NCI-H69 (cell line): ENCODE data around the gene PEX14.
"Not testable (repeated sequence)": the region's sequence is repeated elsewhere in the genome, so short reads cannot be mapped to it uniquely, and the experiment has no call there.

Experiments
- DNase-seq: peaks from one replicate; lab custom pipeline; 2025; lab: John Stamatoyannopoulos, UW

PEX14 gene

DNA sequence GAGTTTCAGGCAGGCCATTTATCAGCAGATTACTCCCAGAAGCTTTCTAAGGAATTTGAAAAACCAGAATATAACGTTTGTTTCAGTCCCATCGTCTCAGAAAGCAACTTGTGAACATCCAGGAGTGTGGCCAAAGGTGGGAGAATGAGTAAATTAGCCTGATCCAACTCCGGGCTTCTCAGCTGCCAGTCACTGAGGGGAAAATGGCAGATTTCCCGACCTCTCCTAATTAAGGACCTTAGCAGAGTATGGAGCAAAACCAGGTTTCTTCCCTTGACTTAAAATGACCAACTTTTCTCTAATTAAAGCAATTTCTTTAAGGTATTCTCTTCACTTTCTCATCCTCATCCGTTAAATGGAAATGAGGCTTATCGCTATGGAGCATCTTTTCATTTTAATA lies 23.9 kb upstream of the PEX14 start:
- no peak for DNase-seq

DNA sequence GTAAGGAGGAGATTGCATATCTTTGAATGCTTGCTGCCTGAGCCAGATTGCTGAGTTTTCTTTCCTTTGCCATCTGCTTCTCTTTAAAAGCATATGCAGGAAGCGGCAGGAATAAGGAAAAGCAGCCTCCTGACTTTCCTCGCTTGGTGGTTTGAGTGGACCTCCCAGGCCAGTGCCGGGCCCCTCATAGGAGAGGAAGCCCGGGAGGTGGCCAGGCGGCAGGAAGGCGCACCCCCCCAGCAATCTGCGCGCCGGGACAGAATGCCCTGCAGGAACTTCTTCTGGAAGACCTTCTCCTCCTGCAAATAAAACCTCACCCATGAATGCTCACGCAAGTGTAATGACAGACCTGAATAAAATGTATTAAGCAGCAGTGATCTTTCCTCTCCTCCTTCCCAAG lies 23.5 kb upstream of the PEX14 start:
- DNase-seq, result no peak

DNA sequence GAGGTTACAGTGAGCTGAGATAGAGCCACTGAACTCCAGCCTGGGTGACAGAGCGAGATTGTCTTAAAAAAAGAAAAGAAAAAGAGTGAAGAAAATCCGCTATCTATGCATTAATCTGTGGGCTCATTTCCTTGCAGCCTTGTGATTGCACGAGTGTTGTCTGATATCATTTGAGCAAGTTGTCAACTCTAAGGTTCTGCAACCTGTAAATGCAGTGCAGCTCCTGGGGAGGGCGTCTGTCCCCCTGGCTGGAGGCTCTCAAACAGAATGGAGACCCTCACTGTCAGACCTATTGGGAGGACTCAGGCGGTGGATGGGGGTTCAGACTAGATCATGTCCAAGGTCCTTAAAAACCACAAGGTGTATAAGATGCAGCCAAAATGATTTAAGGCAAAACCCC lies 18.7 kb upstream of the PEX14 start:
- peak; percentile 18 for DNase-seq

DNA sequence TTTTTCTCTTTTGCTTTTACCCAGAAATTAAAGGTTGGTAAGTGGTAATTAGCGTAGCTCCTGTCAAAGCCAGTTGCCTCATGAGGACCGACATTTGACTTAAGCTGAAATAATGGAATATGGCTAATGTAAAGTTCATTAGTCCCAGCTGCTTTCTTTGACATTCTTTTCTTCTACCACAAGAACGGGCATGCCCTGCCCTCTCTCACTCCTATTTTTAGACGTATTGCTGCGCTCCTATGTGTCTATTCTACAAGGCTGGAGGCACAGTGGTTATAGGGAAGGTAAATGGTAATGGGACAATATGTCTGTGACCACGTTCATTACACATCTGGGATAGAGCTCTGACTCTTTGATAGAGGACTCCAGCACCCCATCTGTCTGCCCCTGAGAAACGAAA lies 18.1 kb upstream of the PEX14 start:
- peak; percentile 78 for DNase-seq

DNA sequence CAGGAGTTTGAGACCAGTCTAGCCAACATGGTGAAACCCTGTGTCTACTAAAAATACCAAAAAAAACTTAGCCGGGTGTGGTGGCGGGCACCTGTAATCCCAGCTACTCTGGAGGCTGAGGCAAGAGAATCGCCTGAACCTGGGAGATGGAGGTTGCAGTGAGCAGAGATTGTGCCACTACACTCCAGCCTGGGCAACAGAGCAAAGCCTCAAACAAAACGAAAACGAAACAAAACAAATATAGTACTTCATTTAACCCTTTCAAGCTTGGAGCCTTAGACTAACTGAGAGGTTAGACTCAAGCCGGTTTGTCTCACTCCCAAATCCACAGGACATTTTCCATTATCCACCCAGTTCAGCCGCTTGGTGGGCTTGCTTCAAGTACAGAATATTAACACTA lies 17.3 kb upstream of the PEX14 start:
- not testable (repeated sequence) for DNase-seq

GRCh38 chr1:10457875-10458274 lies 16.9 kb upstream of the PEX14 start:
- peak; percentile 10 for DNase-seq

GRCh38 chr1:10459184-10459583 lies 15.6 kb upstream of the PEX14 start:
- DNase-seq, result peak; percentile 71

GRCh38 chr1:10467078-10467477 lies 7.7 kb upstream of the PEX14 start:
- no peak for DNase-seq

DNA sequence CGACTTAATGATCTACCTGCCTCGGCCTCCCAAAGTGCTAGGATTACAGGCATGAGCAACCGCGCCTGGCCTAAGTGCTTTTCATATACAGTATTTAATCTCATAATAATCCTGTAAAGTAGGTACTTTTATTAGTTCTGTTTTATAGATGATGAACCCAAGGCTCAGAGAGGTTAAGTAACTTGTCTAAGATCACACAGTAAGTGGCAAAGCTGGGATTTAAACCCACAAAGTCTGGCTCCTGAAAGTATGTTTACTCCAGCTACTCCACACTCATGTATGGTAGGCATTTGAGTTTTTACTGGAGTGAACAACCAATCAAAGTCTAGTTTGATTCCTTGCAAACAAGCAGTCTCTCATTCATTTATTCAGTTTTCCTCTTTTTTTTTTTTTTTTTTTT lies 4.7 kb upstream of the PEX14 start:
- no peak for DNase-seq

DNA sequence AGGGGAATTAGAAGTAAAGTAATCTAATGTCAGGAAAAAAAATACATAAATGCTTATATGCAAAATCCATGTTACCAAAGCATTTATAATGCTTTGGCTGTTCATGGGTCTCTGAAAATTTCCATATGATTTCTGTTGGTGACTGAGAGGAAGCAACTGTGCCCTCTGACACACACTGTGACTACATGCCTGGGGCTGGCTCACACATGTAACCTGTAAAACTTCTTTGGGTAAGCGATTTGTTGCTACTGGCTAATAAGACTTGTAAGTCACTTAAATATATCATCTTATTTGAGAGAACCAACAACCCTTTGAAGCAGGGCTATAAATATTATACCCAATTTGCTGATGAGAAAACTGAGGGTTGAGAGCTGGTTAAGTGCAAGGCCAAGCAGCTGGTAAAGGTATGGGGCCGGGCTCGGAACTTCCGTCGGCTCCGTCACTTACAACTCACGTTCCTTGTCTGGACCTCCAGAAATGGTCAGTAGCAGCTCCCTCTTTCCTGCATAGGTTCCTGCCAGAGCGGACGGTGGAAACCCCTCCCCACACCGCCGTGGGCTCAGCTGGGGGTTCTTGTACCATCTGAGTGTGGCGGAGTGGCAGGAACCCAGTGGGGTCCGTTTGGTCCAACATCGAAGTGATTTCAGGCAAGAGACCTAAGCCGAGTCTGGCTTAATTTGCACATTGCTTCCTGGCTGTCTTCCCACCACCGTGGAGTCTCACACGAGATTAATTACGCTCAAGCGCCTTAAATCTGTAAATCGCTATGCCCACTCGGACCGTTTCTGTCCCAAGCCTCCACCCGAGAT lies 3.1 kb upstream of the PEX14 start:
- peak; percentile 42 for DNase-seq

GRCh38 chr1:10472220-10473144 lies 2.3 kb upstream of the PEX14 start, which contains the start of gene DFFA:
Gene DFFA, minus strand, starts transcription at chr1:10472529. Its CDS starts 71 bp downstream, at chr1:10472458.
- peak; percentile 93 for DNase-seq

DNA sequence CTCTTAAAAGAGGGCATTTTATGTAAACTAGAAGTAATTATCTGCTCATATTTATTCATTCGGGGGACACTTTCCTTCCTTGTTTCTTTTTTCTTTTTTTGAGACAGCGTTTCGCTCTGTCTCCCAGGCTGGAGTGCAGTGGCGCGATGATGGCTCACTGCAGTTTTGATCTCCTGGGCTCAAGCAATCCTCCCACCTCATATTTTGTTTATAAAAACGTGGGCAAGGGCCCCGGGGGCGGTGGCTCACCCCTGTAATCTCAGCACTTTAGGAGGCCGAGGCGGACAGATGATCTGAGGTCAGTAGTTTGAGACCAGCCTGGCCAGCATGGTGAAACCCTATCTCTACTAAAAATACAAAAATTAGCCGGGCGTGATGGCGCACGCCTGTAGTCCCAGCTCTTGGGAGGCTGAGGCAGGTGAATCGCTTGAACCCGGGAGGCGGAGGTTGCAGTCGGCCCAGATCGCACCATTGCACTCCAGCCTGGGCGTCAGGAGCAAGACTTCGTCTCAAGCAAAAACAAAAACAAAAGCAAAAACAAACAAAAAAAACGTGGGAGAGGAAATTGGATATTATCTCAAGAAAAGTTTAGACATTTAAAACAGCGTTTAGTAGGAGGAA lies 1.5 kb upstream of the PEX14 start:
- DNase-seq, result no peak

DNA sequence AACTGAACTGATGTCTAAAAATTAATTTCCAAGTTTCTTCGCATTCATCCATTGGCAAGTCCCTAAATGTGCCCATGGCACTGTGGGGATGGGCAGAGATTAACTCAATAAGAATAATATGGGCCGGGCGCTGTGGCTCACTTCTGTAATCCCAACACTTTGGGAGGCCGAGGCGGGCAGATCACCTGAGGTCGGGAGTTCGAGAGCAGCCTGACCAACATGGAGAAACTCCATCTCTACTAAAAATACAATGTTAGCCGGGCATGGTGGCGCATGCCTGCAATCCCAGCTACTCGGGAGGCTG lies 489 bp upstream of the PEX14 start:
- DNase-seq, result not testable (repeated sequence)

- DNase-seq, result no peak
These were observed 760 bp downstream of the PEX14 start for GRCh38 chr1:10475510-10475909.

DNA sequence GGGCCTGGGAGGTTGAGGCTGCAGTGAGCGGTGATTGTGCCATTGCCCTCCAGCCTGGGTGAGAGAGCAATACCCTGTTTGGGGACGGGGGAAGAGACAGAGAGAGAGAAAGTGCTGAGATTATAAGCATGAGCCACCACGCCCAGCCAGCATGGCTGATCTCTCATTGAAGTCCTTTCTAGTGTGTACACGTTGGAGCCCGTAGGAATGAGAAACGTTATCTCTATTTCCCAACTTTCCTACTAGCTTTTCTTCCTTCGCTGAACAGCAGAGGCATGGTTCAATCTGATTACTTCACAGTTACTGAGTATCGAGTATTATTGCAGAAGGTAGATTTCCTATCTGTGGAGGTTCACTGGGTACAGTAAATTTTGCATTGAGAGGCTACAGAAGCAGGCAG lies 4.5 kb downstream of the PEX14 start:
- no peak for DNase-seq

GRCh38 chr1:10480614-10481013 lies 5.9 kb downstream of the PEX14 start:
- DNase-seq, result no peak

- DNase-seq, result no peak
These were observed 9.8 kb downstream of the PEX14 start for GRCh38 chr1:10484521-10484920.

GRCh38 chr1:10489291-10490055 lies 14.7 kb downstream of the PEX14 start:
- peak; percentile 74 for DNase-seq

DNA sequence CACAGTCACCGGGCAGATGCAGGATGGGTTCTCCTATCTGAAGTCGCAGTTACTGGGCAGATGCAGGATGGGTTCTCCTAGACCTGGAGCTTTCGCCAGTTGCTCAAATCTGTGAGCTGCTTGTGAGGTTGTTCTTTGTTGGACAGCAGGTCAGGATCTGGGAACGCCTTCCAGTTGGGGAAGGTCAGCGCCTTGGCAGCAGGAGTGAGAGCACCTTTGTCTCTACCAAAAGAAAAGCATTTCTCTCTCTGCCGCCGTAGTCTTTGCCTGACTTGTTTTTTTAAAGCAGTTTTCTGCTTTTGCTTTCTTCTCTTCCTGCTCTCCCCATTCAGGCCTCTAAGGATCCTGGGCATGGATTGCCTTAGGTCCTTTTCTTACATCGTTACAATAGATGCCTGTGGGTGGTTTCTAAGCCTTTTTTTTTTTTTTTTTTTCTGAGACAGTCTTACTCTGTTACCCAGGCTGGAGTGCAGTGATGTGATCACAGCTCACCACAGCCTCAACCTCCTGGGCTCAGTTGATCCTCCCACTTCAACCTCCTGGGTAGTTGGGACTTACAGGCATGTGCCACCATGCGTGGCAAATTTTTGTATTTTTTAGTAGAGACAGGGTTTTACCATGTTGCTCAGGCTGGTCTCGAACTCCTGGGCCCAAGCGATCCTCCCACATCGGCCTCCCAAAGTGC lies 15.7 kb downstream of the PEX14 start:
- peak; percentile 22 for DNase-seq

- DNase-seq, result no peak
These were observed 19.6 kb downstream of the PEX14 start for GRCh38 chr1:10494418-10494753.

- peak; percentile 68 for DNase-seq
These were observed 20.2 kb downstream of the PEX14 start for GRCh38 chr1:10494754-10495474.
